Neuron (in vitro differentiated cells): ENCODE data around the gene SUN3.
"Not testable (repeated sequence)": the region's sequence is repeated elsewhere in the genome, so short reads cannot be mapped to it uniquely, and the experiment has no call there.

Experiments used
- H2AFZ ChIP-seq: one replicate; pipeline ENCODE4 v1.6.1; 2013; ENCODE audit warnings: low read depth, mild to moderate bottlenecking, inconsistent platforms, low read length, moderate library complexity
- H3K27me3 ChIP-seq: one replicate; pipeline ENCODE4 v1.6.1; 2013; ENCODE audit warnings: low read length; ENCODE audit not compliant: insufficient read depth
- H3K36me3 ChIP-seq: one replicate; pipeline ENCODE4 v1.6.1; 2013; ENCODE audit warnings: low read length; ENCODE audit not compliant: insufficient read depth
- H3K4me1 ChIP-seq: one replicate; pipeline ENCODE4 v1.6.1; 2013; ENCODE audit warnings: low read length; ENCODE audit not compliant: insufficient read depth
- H3K4me3 ChIP-seq: 2 replicates; pipeline ENCODE4 v1.5.1; 2013; ENCODE audit warnings: mild to moderate bottlenecking, low read length, moderate library complexity
- H3K9me3 ChIP-seq: one replicate; pipeline ENCODE4 v1.6.1; 2013; ENCODE audit warnings: low read length

SUN3 gene

GRCh38 chr7:48011323-48011722 lies 17.6 kb downstream of the SUN3 start:
- no peak overlapping the region for H2AFZ ChIP-seq
- H3K27me3 ChIP-seq: no peaks in the 10 kb centered on the region
- no peaks in the 10 kb centered on the region for H3K9me3 ChIP-seq
- no peaks in the 10 kb centered on the region for H3K4me1 ChIP-seq
- H3K36me3 ChIP-seq: no peaks in the 10 kb centered on the region
- H3K4me3 ChIP-seq: no peak overlapping the region

DNA sequence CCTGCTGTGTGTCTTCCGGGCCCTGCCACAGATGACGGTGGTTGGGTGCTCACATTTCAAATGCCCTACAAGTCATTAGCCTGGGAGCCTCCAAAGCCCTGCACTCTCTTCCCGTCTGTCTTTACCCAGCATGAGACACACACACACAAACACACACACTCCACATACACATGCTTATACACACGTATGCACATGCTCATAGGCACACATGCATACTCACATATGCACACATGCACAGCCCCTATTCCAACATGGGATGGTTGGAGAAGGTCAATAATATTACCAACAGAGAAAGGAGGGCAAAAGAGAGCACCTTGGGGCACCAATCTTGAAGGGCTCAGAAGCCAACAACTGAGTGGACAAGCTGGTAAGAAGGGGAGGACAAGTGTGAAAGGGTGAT lies 19.0 kb downstream of the SUN3 start:
- Histone ChIP-seq H3K4me1 (no peaks in the 10 kb centered on the region), H3K36me3 (no peaks in the 10 kb centered on the region), H2AFZ (no peak overlapping the region), H3K9me3 (no peaks in the 10 kb centered on the region), H3K4me3 (no peak overlapping the region), H3K27me3 (no peaks in the 10 kb centered on the region)

GRCh38 chr7:48009257-48009656 lies 19.6 kb downstream of the SUN3 start:
- H2AFZ ChIP-seq: no peak overlapping the region
- no peaks in the 10 kb centered on the region for H3K4me1 ChIP-seq
- no peaks in the 10 kb centered on the region for H3K27me3 ChIP-seq
- no peaks in the 10 kb centered on the region for H3K36me3 ChIP-seq
- H3K9me3 ChIP-seq: no peaks in the 10 kb centered on the region
- H3K4me3 ChIP-seq: no peak overlapping the region

- H3K4me3 ChIP-seq: no peak overlapping the region
- no peaks in the 10 kb centered on the region for H3K27me3 ChIP-seq
These were observed 22.0 kb downstream of the SUN3 start for GRCh38 chr7:48006866-48007265.

DNA sequence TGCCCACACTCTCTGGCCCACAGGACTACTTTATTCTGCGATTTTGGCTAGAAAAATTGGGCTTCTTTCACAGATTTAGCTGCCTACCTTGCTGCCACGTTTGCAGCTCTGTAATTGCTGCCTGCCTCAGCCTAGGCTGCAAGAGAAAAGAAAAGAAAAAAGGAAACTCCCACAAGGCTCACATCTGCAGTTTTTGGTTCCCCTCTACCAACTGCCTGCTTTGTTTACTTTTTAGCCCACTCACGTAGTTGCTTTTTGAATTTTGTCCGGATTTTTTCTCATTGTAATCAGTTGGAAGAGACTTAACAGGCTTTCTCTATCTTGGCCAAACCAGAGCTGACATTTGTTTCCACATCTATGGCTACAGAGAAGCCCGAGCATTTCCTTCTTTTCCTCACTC lies 24.3 kb downstream of the SUN3 start:
- Histone ChIP-seq H3K9me3 (no peaks in the 10 kb centered on the region), H3K36me3 (no peaks in the 10 kb centered on the region), H3K4me3 (no peak overlapping the region), H2AFZ (no peak overlapping the region), H3K4me1 (no peaks in the 10 kb centered on the region), H3K27me3 (no peaks in the 10 kb centered on the region)

More at GRCh38 chr7:48006866-48007265, 22.0 kb downstream of the SUN3 start:
- no peaks in the 10 kb centered on the region for H3K36me3 ChIP-seq
- no peaks in the 10 kb centered on the region for H3K9me3 ChIP-seq
- no peaks in the 10 kb centered on the region for H3K4me1 ChIP-seq
- no peak overlapping the region for H2AFZ ChIP-seq

DNA sequence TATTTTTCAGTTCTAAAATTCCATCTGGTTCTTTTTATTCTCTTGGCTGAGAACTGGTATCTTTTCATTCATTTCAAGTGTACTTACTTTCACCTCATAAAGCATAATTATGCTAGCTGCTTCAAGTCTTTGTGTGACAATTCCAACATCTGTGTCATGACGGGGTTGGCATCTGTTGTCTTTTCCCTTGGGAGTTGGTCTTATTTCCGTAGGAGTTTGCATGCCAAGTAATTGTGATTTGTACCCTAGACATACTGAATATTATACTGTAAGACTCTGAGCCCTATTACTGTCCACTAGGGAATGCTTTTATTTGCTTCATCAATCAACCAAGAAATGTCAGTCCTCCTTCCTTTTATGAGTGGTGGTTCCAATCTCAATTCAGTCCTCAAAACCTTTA lies 24.9 kb downstream of the SUN3 start:
- no peaks in the 10 kb centered on the region for H3K36me3 ChIP-seq
- no peaks in the 10 kb centered on the region for H3K9me3 ChIP-seq
- H3K4me3 ChIP-seq: no peak overlapping the region
- no peak overlapping the region for H2AFZ ChIP-seq
- H3K4me1 ChIP-seq: no peaks in the 10 kb centered on the region
- H3K27me3 ChIP-seq: no peaks in the 10 kb centered on the region

DNA sequence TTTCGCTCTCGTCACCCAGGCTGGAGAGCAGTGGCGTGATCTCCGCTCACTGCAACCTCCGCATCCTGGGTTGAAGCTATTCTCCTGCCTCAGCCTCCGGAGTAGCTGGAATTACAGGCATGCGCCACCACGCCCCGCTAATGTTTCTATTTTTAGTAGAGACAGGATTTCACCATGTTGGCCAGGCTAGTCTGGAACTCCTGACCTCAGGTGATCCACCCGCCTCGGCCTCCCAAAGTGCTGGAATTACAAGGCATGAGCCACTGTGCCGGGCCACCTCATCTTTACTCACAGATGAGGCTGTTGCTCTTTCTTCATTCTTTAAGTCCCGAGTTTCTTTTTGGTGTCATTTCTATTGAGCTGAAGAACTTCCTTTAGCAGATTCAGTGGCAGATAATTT lies 28.7 kb downstream of the SUN3 start:
- not testable (repeated sequence) for H2AFZ ChIP-seq, H3K27me3 ChIP-seq, H3K4me3 ChIP-seq, H3K4me1 ChIP-seq, H3K9me3 ChIP-seq, H3K36me3 ChIP-seq

DNA sequence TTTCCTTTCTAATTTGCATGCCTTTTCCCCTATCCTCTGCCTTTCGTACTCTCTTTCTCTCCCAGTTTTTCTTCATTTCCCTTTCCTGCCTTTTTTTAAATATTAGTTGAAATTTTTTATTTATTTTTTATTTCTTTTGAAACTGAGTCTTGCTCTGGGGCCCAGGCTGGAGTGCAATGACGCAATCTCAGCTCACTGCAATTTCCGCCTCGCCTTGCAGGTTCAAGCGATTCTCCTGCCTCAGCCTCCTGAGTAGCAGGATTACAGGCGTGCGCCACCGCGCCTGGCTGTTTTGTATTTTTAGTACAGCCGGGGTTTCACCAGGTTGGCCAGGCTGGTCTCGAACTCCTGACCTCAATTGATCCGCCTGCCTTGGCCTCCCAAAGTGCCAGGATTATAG lies 29.5 kb downstream of the SUN3 start:
- H3K36me3 ChIP-seq: no peaks in the 10 kb centered on the region
- H3K27me3 ChIP-seq: no peaks in the 10 kb centered on the region
- H2AFZ ChIP-seq: no peak overlapping the region
- no peaks in the 10 kb centered on the region for H3K9me3 ChIP-seq
- no peaks in the 10 kb centered on the region for H3K4me1 ChIP-seq
- H3K4me3 ChIP-seq: no peak overlapping the region

GRCh38 chr7:47992446-47992845 lies 36.5 kb downstream of the SUN3 start:
- Histone ChIP-seq H3K36me3 (no peaks in the 10 kb centered on the region), H2AFZ (peak overlapping the region; percentile 6), H3K9me3 (no peaks in the 10 kb centered on the region), H3K27me3 (no peaks in the 10 kb centered on the region), H3K4me1 (no peaks in the 10 kb centered on the region), H3K4me3 (peak overlapping the region; percentile 48)

GRCh38 chr7:47991741-47992311 lies 37.1 kb downstream of the SUN3 start:
- Histone ChIP-seq H3K4me1 (no peaks in the 10 kb centered on the region), H3K4me3 (peak overlapping the region; percentile 48), H3K27me3 (no peaks in the 10 kb centered on the region), H3K36me3 (no peaks in the 10 kb centered on the region), H3K9me3 (no peaks in the 10 kb centered on the region), H2AFZ (peak overlapping the region; percentile 6)

DNA sequence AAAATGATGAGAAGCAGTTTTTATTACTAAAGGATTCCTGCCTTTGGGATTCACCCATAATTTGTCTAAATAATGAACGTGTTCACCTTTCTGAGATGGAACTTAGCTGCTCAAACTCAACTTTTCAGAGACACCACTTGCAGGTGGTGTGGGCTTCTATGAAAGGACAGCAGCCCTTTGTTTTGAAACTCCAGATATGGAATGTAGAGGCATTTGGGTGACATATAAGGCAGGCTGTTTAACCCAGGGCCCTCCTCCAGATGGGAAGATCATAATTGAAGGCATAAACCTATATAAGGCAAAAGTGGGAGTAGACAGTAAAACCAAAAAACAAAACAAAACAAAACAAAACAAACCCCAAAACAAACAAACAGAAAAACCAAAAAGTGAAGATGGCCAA lies 37.6 kb downstream of the SUN3 start:
- Histone ChIP-seq H3K4me3 (peak overlapping the region; percentile 48), H3K27me3 (no peaks in the 10 kb centered on the region), H3K36me3 (no peaks in the 10 kb centered on the region), H3K4me1 (no peaks in the 10 kb centered on the region), H2AFZ (peak overlapping the region; percentile 6), H3K9me3 (no peaks in the 10 kb centered on the region)

- H2AFZ ChIP-seq: no peak overlapping the region
- H3K36me3 ChIP-seq: no peaks in the 10 kb centered on the region
- no peaks in the 10 kb centered on the region for H3K27me3 ChIP-seq
- H3K4me1 ChIP-seq: no peaks in the 10 kb centered on the region
- H3K9me3 ChIP-seq: no peaks in the 10 kb centered on the region
- no peak overlapping the region for H3K4me3 ChIP-seq
These were observed 38.3 kb downstream of the SUN3 start for GRCh38 chr7:47990592-47990991.

DNA sequence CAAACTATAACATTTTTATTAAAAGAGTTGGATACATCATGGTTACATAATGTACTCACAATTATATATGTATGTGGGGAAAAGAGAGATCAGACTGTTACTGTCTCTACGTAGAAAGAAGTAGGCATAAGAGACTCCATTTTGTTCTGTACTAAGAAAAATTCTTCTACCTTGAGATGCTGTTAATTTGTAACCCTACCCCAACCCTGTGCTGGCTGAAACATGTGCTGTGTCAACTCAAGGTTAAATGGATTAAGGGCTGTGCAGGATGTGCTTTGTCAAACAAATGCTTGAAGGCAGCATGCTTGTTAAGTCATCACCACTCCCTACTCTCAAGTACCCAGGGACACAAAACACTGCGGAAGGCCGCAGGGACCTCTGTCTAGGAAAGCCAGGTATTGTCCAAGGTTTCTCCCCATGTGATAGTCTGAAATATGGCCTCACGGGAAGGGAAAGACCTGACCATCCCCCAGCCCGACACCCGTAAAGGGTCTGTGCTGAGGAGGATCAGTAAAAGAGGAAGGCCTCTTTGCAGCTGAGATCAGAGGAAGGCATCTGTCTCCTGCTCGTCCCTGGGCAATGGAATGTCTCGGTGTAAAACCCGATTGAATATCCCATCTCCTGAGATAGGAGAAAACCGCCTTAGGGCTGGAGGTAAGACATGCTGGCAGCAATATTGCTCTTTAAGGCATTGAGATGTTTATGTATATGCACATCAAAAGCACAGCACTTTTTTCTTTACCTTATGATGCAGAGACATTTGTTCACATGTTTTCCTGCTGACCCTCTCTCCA lies 39.1 kb downstream of the SUN3 start:
- not testable (repeated sequence) for H3K4me1 ChIP-seq

More for the DNA sequence above, 39.1 kb downstream of the SUN3 start:
- not testable (repeated sequence) for H3K4me3 ChIP-seq, H3K9me3 ChIP-seq, H2AFZ ChIP-seq, H3K36me3 ChIP-seq, H3K27me3 ChIP-seq
